ENCODE results near the gene CHRNB1.

Gene CHRNB1

GRCh38 chr17:7486181-7486580 lies 41.3 kb downstream of the CHRNB1 start:
- DNase-seq: no peak

- no peak for DNase-seq
Measured at GRCh38 chr17:7490144-7490543, 45.3 kb downstream of the CHRNB1 start.

GRCh38 chr17:7491583-7491982 lies 46.7 kb downstream of the CHRNB1 start:
- no peak for DNase-seq

GRCh38 chr17:7493941-7494340 lies 49.1 kb downstream of the CHRNB1 start:
- no peak for DNase-seq

GRCh38 chr17:7495906-7496434 lies 51.1 kb downstream of the CHRNB1 start:
- no peak for DNase-seq

GRCh38 chr17:7496470-7497183 lies 51.8 kb downstream of the CHRNB1 start:
- DNase-seq: no peak

GRCh38 chr17:7497228-7497627 lies 52.4 kb downstream of the CHRNB1 start:
- DNase-seq: no peak

- no peak for DNase-seq
Measured at GRCh38 chr17:7497636-7498035, 52.8 kb downstream of the CHRNB1 start.

- no peak for DNase-seq
Measured at GRCh38 chr17:7499161-7499560, 54.3 kb downstream of the CHRNB1 start.

DNA sequence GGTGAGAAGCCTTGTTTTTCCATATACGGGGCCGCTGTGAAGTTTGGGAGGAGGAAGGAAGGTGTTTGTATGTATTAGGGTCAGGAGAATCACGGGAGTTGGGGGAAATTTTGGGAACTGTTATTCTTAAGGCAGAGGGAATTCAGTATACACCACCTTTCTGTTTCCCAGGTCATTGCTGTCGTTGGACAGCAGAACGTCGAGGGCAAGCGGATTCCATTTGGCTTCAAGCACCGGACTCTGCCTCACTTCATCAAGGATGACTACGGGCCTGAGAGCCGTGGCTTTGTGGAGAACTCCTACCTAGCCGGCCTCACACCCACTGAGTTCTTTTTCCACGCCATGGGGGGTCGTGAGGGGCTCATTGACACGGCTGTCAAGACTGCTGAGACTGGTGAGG lies 56.9 kb downstream of the CHRNB1 start:
- no peak for DNase-seq

GRCh38 chr17:7502171-7502847 lies 57.4 kb downstream of the CHRNB1 start:
- DNase-seq: no peak

DNA sequence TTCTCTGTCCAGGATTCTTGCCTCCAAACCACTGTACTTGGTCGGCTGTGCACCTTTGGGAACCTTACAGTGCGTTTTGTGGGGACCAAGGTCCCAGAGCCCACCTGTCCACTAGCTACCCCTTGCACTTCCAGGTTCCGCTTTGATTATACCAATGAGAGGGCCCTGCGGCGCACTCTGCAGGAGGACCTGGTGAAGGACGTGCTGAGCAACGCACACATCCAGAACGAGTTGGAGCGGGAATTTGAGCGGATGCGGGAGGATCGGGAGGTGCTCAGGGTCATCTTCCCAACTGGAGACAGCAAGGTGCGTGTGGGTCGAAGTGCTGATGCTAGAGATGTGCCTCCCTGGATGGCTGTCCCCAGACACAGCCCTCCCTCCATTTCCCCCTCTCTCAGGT lies 58.1 kb downstream of the CHRNB1 start:
- DNase-seq: no peak

DNA sequence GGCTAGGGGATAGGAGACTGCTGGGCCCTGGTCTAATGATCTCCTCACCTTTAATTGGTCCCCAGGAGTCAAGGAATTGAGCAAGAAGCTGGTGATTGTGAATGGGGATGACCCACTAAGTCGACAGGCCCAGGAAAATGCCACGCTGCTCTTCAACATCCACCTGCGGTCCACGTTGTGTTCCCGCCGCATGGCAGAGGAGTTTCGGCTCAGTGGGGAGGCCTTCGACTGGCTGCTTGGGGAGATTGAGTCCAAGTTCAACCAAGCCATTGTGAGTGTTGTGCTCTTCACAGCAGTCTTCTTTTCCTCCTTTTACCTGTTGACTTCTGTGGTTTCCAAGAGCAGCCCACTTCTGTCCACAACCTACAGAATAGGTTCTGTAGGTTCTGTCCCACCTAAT lies 58.7 kb downstream of the CHRNB1 start:
- no peak for DNase-seq
